HepG2 (cell line): ENCODE measurements around the gene LRP5. TPM values are rescaled to one million over a fixed set of nuclear protein-coding genes. Genes with fewer than 3 reads are reported as not detected.
A peak's percentile ranks its signal among the peaks of the same experiment; 100 is the strongest.

Source experiments
- ATF7-NPFF ChIP-seq: sonication (generic); formaldehyde crosslinking; IDR thresholded peaks from 2 replicates; pipeline ENCODE4 v1.8.1; 2023; ENCODE audit warnings: mild to moderate bottlenecking, low read depth, missing genetic modification reagents, moderate library complexity
- GABPB1 ChIP-seq: IDR thresholded peaks from 2 replicates; pipeline ENCODE4 v1.6.1; 2016; ENCODE audit warnings: mild to moderate bottlenecking, missing genetic modification reagents, moderate library complexity, missing compliant biosample characterization
- KDM4B ChIP-seq: sonication (generic); formaldehyde crosslinking; IDR thresholded peaks from 2 replicates; pipeline ENCODE4 v1.4.0; 2020; ENCODE audit warnings: missing genetic modification reagents
- KLF6 ChIP-seq: IDR thresholded peaks from 2 replicates; pipeline ENCODE4 v1.8.0; 2016; ENCODE audit warnings: missing biosample characterization, missing genetic modification reagents
- MAX ChIP-seq: IDR thresholded peaks from 2 replicates; pipeline ENCODE4 v1.6.1; 2012; ENCODE audit warnings: inconsistent platforms
- MED13 ChIP-seq: sonication (generic); formaldehyde crosslinking; IDR thresholded peaks from 2 replicates; pipeline ENCODE4 v1.5.0; 2020; ENCODE audit warnings: missing genetic modification reagents
- MTA1 ChIP-seq: sonication (generic); formaldehyde crosslinking; IDR thresholded peaks from 2 replicates; pipeline ENCODE4 v1.4.0; 2020; ENCODE audit warnings: missing genetic modification reagents, mild to moderate bottlenecking, borderline replicate concordance
- MYPOP ChIP-seq: sonication (generic); formaldehyde crosslinking; IDR thresholded peaks from 2 replicates; pipeline ENCODE4 v1.8.1; 2023; ENCODE audit warnings: mild to moderate bottlenecking, moderate library complexity, missing genetic modification reagents
- NCOA1 ChIP-seq: sonication (generic); formaldehyde crosslinking; IDR thresholded peaks from 2 replicates; pipeline ENCODE4 v1.9.0; 2021; ENCODE audit warnings: missing genetic modification reagents
- NCOR1 ChIP-seq: fragments of 200-600 bp; sonication (generic); IDR thresholded peaks from 2 replicates; pipeline ENCODE4 v1.7.0; 2017; ENCODE audit warnings: antibody characterized with exemption, low read length, borderline replicate concordance
- RFX1 ChIP-seq: fragments of 450-650 bp; IDR thresholded peaks from 2 replicates; pipeline ENCODE4 v1.6.1; 2017
- RFXAP ChIP-seq: sonication (generic); formaldehyde crosslinking; IDR thresholded peaks from 2 replicates; pipeline ENCODE4 v1.4.0; 2020; ENCODE audit warnings: missing genetic modification reagents, borderline replicate concordance
- ZBTB21 ChIP-seq: sonication (generic); formaldehyde crosslinking; IDR thresholded peaks from 2 replicates; pipeline ENCODE4 v1.4.0; 2020; ENCODE audit warnings: missing genetic modification reagents
- ZBTB3 ChIP-seq: sonication (generic); formaldehyde crosslinking; IDR thresholded peaks from 2 replicates; pipeline ENCODE4 v1.4.0; 2020; ENCODE audit warnings: low read depth, mild to moderate bottlenecking, moderate library complexity, missing genetic modification reagents, borderline replicate concordance
- ZBTB34 ChIP-seq: sonication (generic); formaldehyde crosslinking; IDR thresholded peaks from 2 replicates; pipeline ENCODE4 v1.8.0; 2022; ENCODE audit warnings: mild to moderate bottlenecking, missing genetic modification reagents
- ZNF124 ChIP-seq: sonication (generic); formaldehyde crosslinking; IDR thresholded peaks from 2 replicates; pipeline ENCODE4 v1.4.0; 2020; ENCODE audit warnings: missing genetic modification reagents
- ZNF260 ChIP-seq: sonication (generic); formaldehyde crosslinking; IDR thresholded peaks from 2 replicates; pipeline ENCODE4 v1.4.0; 2020; ENCODE audit warnings: missing genetic modification reagents, low read depth, mild to moderate bottlenecking, borderline replicate concordance
- ZNF263 ChIP-seq: sonication (generic); formaldehyde crosslinking; IDR thresholded peaks from 2 replicates; pipeline ENCODE4 v1.4.0; 2020; ENCODE audit warnings: missing genetic modification reagents
- ZNF407 ChIP-seq: sonication (generic); formaldehyde crosslinking; IDR thresholded peaks from one replicate; pipeline ENCODE4 v1.5.1; 2020; ENCODE audit warnings: mild to moderate bottlenecking, missing genetic modification reagents; ENCODE audit errors: not compliant biosample characterization
- polyA plus RNA-seq, 8 experiments: library from polyadenylated mRNA; depleted of rRNA in 3 of 8; stranded (reverse) in 7 of 8; unstranded in 1 of 8; fragments of >200 nt; fragmentation: Illumina TruSeq in 4 of 8; extraction: Trizol in 4 of 8; gene quantifications; 2 replicates each; pipeline versions ENCODE4 v1.2.1 to v1.2.3, GENCODE V29; 2011 to 2016; ENCODE audit warnings: low read depth in 4 of 8, missing spikeins in 1 of 8, mixed read lengths in 1 of 8; ENCODE audit not compliant: insufficient read depth in 1 of 8
- total RNA-seq, 5 experiments: library from RNA; depleted of rRNA; stranded (reverse); fragments of >200 nt; fragmentation: Illumina TruSeq; extraction: Trizol; gene quantifications; 2 replicates each; pipeline ENCODE4 v1.2.3, GENCODE V29; 2016; ENCODE audit warnings: low read depth in 1 of 5

The LRP5 gene
- total and polyA plus RNA-seq, 2 of the 13 experiments (the other 11 are each of a cell fraction or from before 2014, with no cell fraction given) = 40.4 to 64.0 TPM

- TF ChIP-seq ZNF124 (CRISPR knock-in tag) = peak; percentile 67; the same call in 1 of the 2 replicates
- no peak for TF ChIP-seq NCOA1
- peak; percentile 79 for TF ChIP-seq ZNF263
- no peak for TF ChIP-seq RFXAP (CRISPR knock-in tag)
- peak; percentile 74; the same call in 1 of the 2 replicates for TF ChIP-seq ATF7-NPFF (CRISPR knock-in tag)
- TF ChIP-seq MAX = peak; percentile 54; the same call in 1 of the 2 replicates
- 0 out of 2 replicates have a peak, but pooled peaks have one; percentile 50 for TF ChIP-seq MED13 (CRISPR knock-in tag)
- no peak for TF ChIP-seq ZBTB21 (CRISPR knock-in tag)
- 0 out of 2 replicates have a peak, but pooled peaks have one; percentile 24 for TF ChIP-seq KLF6
- peak; percentile 47; the same call in 1 of the 2 replicates for TF ChIP-seq ZBTB34 (CRISPR knock-in tag)
- no peak for TF ChIP-seq RFX1
- TF ChIP-seq NCOR1 = peak; percentile 58; the same call in 1 of the 2 replicates
- peak; percentile 57 for TF ChIP-seq GABPB1 (CRISPR knock-in tag)
- TF ChIP-seq MTA1 (CRISPR knock-in tag) = peak; percentile 76; the same call in 1 of the 2 replicates
- peak; percentile 43 for TF ChIP-seq ZNF407
- peak; percentile 15; the same call in 1 of the 2 replicates for TF ChIP-seq MYPOP (CRISPR knock-in tag)
- peak; percentile 80 for TF ChIP-seq KDM4B (CRISPR knock-in tag)
- TF ChIP-seq ZNF260 (CRISPR knock-in tag) = no peak
- TF ChIP-seq ZBTB3 = peak; percentile 83; the same call in 1 of the 2 replicates
These were observed 16.1 kb downstream of the LRP5 start (continued) for GRCh38 chr11:68328374-68329091.
